K562 (cell line): ENCODE data around the gene ARL6IP6. TPM values are rescaled to one million over a fixed set of nuclear protein-coding genes. Genes with fewer than 3 reads are reported as not detected.
A peak's percentile ranks its signal among the peaks of the same experiment; 100 is the strongest.

Experiments
- ATAC-seq: fragments of 200-7000 bp; cut with Tn5 transposase; 3 replicates; pipeline ENCODE4 v1.9.1; 2020; ENCODE audit warnings: moderate library complexity
- BruUV-seq: library from RNA; stranded (reverse); fragments of 400-500 nt; replicated peaks from 2 replicates; lab custom pipeline; 2021; lab: Mats Ljungman, UMichigan
- CTCF ChIA-PET: fragments of 300-600 bp; formaldehyde crosslinking; extraction: SDS; loops from one replicate; lab custom pipeline; 2021; ENCODE audit warnings: low intra/inter-chr PET ratio; lab: Yijun Ruan, JAX
- POLR2A ChIA-PET: fragments of 300-600, 350-650 bp; sonication (Branson Sonifier 250); formaldehyde crosslinking; extraction: SDS; loops from one replicate; lab custom pipeline; 2021; ENCODE audit warnings: antibody characterized with exemption, inconsistent platforms; lab: Yijun Ruan, JAX
- DNase-seq, 4 experiments: peaks; one replicate each; pipeline versions ENCODE4 v3.0.0 to v3.0.0-alpha.2; 2011 to 2018; ENCODE audit warnings: low spot score in 3 of 4, mixed read lengths in 3 of 4; ENCODE audit errors: extremely low read depth in 1 of 4
- FAIRE-seq: peaks from 2 replicates; lab custom pipeline; 2011; peaks lifted over from hg19 to GRCh38; lab: Jason Lieb, UNC
- H2AFZ ChIP-seq: 2 replicates; pipeline ENCODE4 v1.6.0; 2011; ENCODE audit warnings: low read depth, low read length, control low read depth, inconsistent platforms
- H3K27ac ChIP-seq: fragments of 200-600 bp; 3 replicates; pipeline ENCODE4 v1.8.0; 2011; ENCODE audit warnings: low read depth, mild to moderate bottlenecking, control low read depth, inconsistent platforms, low read length, moderate library complexity, mixed read lengths; ENCODE audit errors: extremely low read depth
- H3K27me3 ChIP-seq, 2 experiments: fragments of 300-600 bp in 1 of 2; 2 replicates in 1 of 2; 3 replicates in 1 of 2; pipeline versions ENCODE4 v1.6.0 to v1.8.0; 2011; ENCODE audit warnings: inconsistent platforms in 2 of 2, low read length in 2 of 2, mild to moderate bottlenecking in 1 of 2, mixed read lengths in 1 of 2, moderate library complexity in 1 of 2; ENCODE audit not compliant: control insufficient read depth in 2 of 2, insufficient read depth in 2 of 2
- H3K36me3 ChIP-seq: fragments of 300-600 bp; 3 replicates; pipeline ENCODE4 v1.8.0; 2011; ENCODE audit warnings: mild to moderate bottlenecking, low read length, inconsistent platforms; ENCODE audit not compliant: control insufficient read depth, insufficient read depth
- H3K4me1 ChIP-seq, 2 experiments: fragments of 200-600 bp in 1 of 2; replicated peaks in 1 of 2; 2 replicates in 1 of 2; 3 replicates in 1 of 2; pipeline versions ENCODE4 v1.5.1 to v1.8.0; 2011; ENCODE audit warnings: inconsistent platforms in 2 of 2, low read length in 2 of 2, mild to moderate bottlenecking in 1 of 2, mixed read lengths in 1 of 2, moderate library complexity in 1 of 2; ENCODE audit not compliant: control insufficient read depth in 2 of 2, insufficient read depth in 2 of 2
- H3K4me2 ChIP-seq: 2 replicates; pipeline ENCODE4 v1.6.1; 2011; ENCODE audit warnings: low read length, control low read depth, inconsistent platforms, mixed read lengths; ENCODE audit not compliant: insufficient read depth
- H3K4me3 ChIP-seq: fragments of 200-600 bp; sonication (generic), shearing (Covaris generic); 2 replicates; pipeline ENCODE4 v1.5.1; 2016; ENCODE audit warnings: control low read depth, inconsistent platforms
- H3K79me2 ChIP-seq: fragments of 200-600 bp; 3 replicates; pipeline ENCODE4 v1.8.0; 2011; ENCODE audit warnings: low read length, inconsistent platforms; ENCODE audit not compliant: control insufficient read depth, insufficient read depth
- H3K9ac ChIP-seq, 2 experiments: 2 replicates each; pipeline versions ENCODE4 v1.6.0 to v1.6.1; 2011; ENCODE audit warnings: low read depth in 2 of 2, low read length in 2 of 2, control low read depth in 1 of 2, inconsistent platforms in 1 of 2, mild to moderate bottlenecking in 1 of 2, mixed read lengths in 1 of 2; ENCODE audit not compliant: insufficient read depth in 1 of 2
- H3K9me1 ChIP-seq: one replicate; pipeline ENCODE4 v1.6.0; 2011; ENCODE audit warnings: inconsistent platforms, mild to moderate bottlenecking, low read length, moderate library complexity; ENCODE audit not compliant: control insufficient read depth, insufficient read depth
- H3K9me3 ChIP-seq: replicated peaks from 2 replicates; pipeline ENCODE4 v1.5.1; 2011; ENCODE audit warnings: low read depth, low read length, inconsistent platforms; ENCODE audit not compliant: control insufficient read depth, insufficient read depth
- H4K20me1 ChIP-seq: replicated peaks from 2 replicates; pipeline ENCODE4 v1.6.1; 2011; ENCODE audit warnings: low read length, inconsistent platforms, mixed read lengths; ENCODE audit not compliant: control insufficient read depth, insufficient read depth
- CBX1 ChIP-seq: sonication (generic); IDR thresholded peaks from 2 replicates; pipeline ENCODE4 v1.6.1; 2016; ENCODE audit warnings: antibody characterized with exemption, low read depth, mild to moderate bottlenecking
- CEBPG ChIP-seq, 3 experiments: fragments of 200-800 bp in 1 of 3; sonication (Bioruptor generic) in 1 of 3; sonication (generic) in 1 of 3; formaldehyde crosslinking in 1 of 3; IDR thresholded peaks in 2 of 3; conservative IDR thresholded peaks in 1 of 3; 2 replicates each; pipeline versions ENCODE4 v1.6.1 to v1.8.0; 2016 to 2022; ENCODE audit warnings: missing compliant biosample characterization in 2 of 3, missing genetic modification characterization in 2 of 3, mild to moderate bottlenecking in 1 of 3, missing genetic modification reagents in 1 of 3
- EP300 ChIP-seq: IDR thresholded peaks from 2 replicates; pipeline ENCODE4 v1.6.1; 2012; ENCODE audit warnings: low read length, improper control_type of control experiment
- ESRRA ChIP-seq: fragments of 450-650 bp; IDR thresholded peaks from 2 replicates; pipeline ENCODE4 v1.6.1; 2014; ENCODE audit warnings: low read depth, mild to moderate bottlenecking, moderate library complexity, borderline replicate concordance
- MAFK ChIP-seq: IDR thresholded peaks from 2 replicates; pipeline ENCODE4 v1.6.1; 2011; ENCODE audit warnings: low read length, improper control_type of control experiment
- NCOA2 ChIP-seq, 2 experiments: fragments of 450-650 bp; IDR thresholded peaks; 2 replicates each; pipeline ENCODE4 v1.6.1; 2018; ENCODE audit warnings: mild to moderate bottlenecking in 2 of 2, moderate library complexity in 1 of 2; ENCODE audit not compliant: partially characterized antibody in 2 of 2
- NFIX ChIP-seq: fragments of 250-450 bp; sonication (Bioruptor Pico); IDR thresholded peaks from 2 replicates; pipeline ENCODE4 v1.4.0; 2020; ENCODE audit warnings: low read depth, mild to moderate bottlenecking, moderate library complexity
- NFYB ChIP-seq: IDR thresholded peaks from 2 replicates; pipeline ENCODE4 v1.6.1; 2011; ENCODE audit warnings: mild to moderate bottlenecking, moderate library complexity; ENCODE audit not compliant: insufficient read length; ENCODE audit errors: extremely low read depth
- POLR2H ChIP-seq: IDR thresholded peaks from 2 replicates; pipeline ENCODE4 v1.6.1; 2016; ENCODE audit warnings: missing genetic modification characterization, low read depth, mild to moderate bottlenecking, control low read depth, missing compliant biosample characterization, moderate library complexity
- RFX1 ChIP-seq: fragments of 450-650 bp; IDR thresholded peaks from 2 replicates; pipeline ENCODE4 v1.6.1; 2016; ENCODE audit warnings: mild to moderate bottlenecking, moderate library complexity
- TCF7L2 ChIP-seq: fragments of 150-350 bp; IDR thresholded peaks from 2 replicates; pipeline ENCODE4 v1.6.1; 2016; ENCODE audit warnings: low read depth, mild to moderate bottlenecking, low read length, moderate library complexity
- ZC3H8 ChIP-seq: fragments of 450-650 bp; IDR thresholded peaks from 2 replicates; pipeline ENCODE4 v1.6.1; 2017
- ZKSCAN3 ChIP-seq: fragments of 250-450 bp; sonication (Bioruptor Pico); IDR thresholded peaks from 2 replicates; pipeline ENCODE4 v1.4.0; 2020
- WGBS: fragments of 100-300 bp; shearing (Covaris generic); methylation state at CpG from one replicate; pipeline ENCODE4 v1.1.6; 2016; ENCODE audit warnings: low coverage, mixed read lengths; ENCODE audit not compliant: insufficient coverage; ENCODE audit errors: missing lambda C conversion rate; 5-methylcytosine and 5-hydroxymethylcytosine counted together
- in situ Hi-C: fragments of 300-500 bp; cut with MboI; formaldehyde crosslinking; loops from 4 replicates; pipeline ENCODE4 v1.15.0; 2018; ENCODE audit warnings: inconsistent platforms, mixed read lengths
- intact Hi-C: fragments of 100-400 bp; cut with micrococcal nuclease; formaldehyde crosslinking; loops from 2 replicates; pipeline ENCODE4 v1.14.2; 2022
- polyA plus RNA-seq, 8 experiments: library from polyadenylated mRNA; depleted of rRNA in 4 of 8; stranded (reverse) in 5 of 8; unstranded in 3 of 8; fragments of >200 nt; fragmentation: Nextera tagmentation in 2 of 8; fragmentation: Illumina TruSeq in 1 of 8; extraction: Ambion mirVana in 2 of 8; extraction: Trizol in 1 of 8; gene quantifications; 2 replicates each; pipeline versions ENCODE4 v1.2.1 to v1.2.3, GENCODE V29; 2011 to 2014; ENCODE audit warnings: inconsistent platforms in 1 of 8, missing spikeins in 1 of 8
- total RNA-seq, 7 experiments: library from RNA; depleted of rRNA in 6 of 7; stranded (reverse); fragments of >200 nt in 6 of 7; fragmentation: Illumina TruSeq in 2 of 7; extraction: Trizol in 2 of 7; gene quantifications; 2 replicates each; pipeline versions ENCODE4 v1.2.1 to v1.2.3, GENCODE V29; 2011 to 2021; ENCODE audit warnings: low replicate concordance in 1 of 7
- TF ChIP-seq, protein P1 (sequence below), 3 experiments: IDR thresholded peaks in 2 of 3; conservative IDR thresholded peaks in 1 of 3; 2 replicates each; pipeline ENCODE4 v1.5.1; 2011 to 2012; ENCODE audit warnings: low read length in 3 of 3, mild to moderate bottlenecking in 3 of 3, control low read depth in 2 of 3, improper control_type of control experiment in 1 of 3, inconsistent platforms in 1 of 3, low read depth in 1 of 3, mixed read lengths in 1 of 3, moderate library complexity in 1 of 3; ENCODE audit not compliant: insufficient read depth in 2 of 3
- TF ChIP-seq, protein P2 (sequence below): fragments of 450-650 bp; IDR thresholded peaks from 2 replicates; pipeline ENCODE4 v1.6.1; 2016; ENCODE audit warnings: antibody characterized with exemption

The ARL6IP6 gene
- total and polyA plus RNA-seq, 9 of the 15 experiments (the other 6 are each of a cell fraction or from before 2014, with no cell fraction given) = 19.2 to 98.5 (median 36.2) TPM

- TF ChIP-seq CEBPG (CRISPR knock-in tag; IDR thresholded peaks at IDR 0.05) (no peak), CEBPG (tag; conservative IDR thresholded peaks at IDR 0.05 in 1 of 2, IDR thresholded peaks at IDR 0.05 in 1 of 2) (no peak), ZKSCAN3 (CRISPR knock-in tag) (no peak), TCF7L2 (peak; percentile 86), NFYB (peak; percentile 85), POLR2H (tag) (peak; percentile 91)
Measured at GRCh38 chr2:152718076-152718908, at the start of gene ARL6IP6 (continued).

DNA sequence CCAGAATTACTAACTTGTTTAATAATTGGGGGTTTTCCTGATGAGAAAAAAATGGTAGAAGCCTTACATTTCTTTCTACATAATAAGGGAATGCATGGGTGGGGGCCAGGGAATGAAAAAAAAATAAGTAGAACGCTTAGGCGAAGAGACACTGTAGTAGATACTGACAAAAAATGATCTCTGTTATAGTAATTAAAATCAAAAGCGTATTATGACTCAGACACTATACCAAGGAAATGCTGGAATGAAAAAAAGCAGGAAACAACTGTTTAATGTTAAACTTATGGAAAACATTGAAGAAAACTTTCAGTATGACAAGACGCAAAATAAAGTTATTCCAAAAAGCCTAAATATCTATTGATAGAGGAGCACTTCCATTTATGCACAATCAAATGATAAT, 44.1 kb upstream of the ARL6IP6 start:
- Histone ChIP-seq H2AFZ (no peak overlapping the region), H3K9me1 (no peaks in the 10 kb centered on the region), H3K4me1 (no peaks in the 10 kb centered on the region)
- no peak for DNase-seq
- CTCF ChIA-PET = no interaction called here
- BruUV-seq = no TSS peak
- POLR2A ChIA-PET = no interaction called here
- TF ChIP-seq, protein P1, sequence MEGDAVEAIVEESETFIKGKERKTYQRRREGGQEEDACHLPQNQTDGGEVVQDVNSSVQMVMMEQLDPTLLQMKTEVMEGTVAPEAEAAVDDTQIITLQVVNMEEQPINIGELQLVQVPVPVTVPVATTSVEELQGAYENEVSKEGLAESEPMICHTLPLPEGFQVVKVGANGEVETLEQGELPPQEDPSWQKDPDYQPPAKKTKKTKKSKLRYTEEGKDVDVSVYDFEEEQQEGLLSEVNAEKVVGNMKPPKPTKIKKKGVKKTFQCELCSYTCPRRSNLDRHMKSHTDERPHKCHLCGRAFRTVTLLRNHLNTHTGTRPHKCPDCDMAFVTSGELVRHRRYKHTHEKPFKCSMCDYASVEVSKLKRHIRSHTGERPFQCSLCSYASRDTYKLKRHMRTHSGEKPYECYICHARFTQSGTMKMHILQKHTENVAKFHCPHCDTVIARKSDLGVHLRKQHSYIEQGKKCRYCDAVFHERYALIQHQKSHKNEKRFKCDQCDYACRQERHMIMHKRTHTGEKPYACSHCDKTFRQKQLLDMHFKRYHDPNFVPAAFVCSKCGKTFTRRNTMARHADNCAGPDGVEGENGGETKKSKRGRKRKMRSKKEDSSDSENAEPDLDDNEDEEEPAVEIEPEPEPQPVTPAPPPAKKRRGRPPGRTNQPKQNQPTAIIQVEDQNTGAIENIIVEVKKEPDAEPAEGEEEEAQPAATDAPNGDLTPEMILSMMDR (IDR thresholded peaks at IDR 0.05 in 2 of 3, conservative IDR thresholded peaks at IDR 0.05 in 1 of 3; ENCODE audit: insufficient read depth in 2 of 3, low read depth in 1 of 3, low read length in 3 of 3) = no peak
- no peak for TF ChIP-seq ZC3H8
- no peak for TF ChIP-seq NFIX (CRISPR knock-in tag)
- TF ChIP-seq CBX1 = no peak
- no peak for TF ChIP-seq ESRRA
- TF ChIP-seq, protein P2, sequence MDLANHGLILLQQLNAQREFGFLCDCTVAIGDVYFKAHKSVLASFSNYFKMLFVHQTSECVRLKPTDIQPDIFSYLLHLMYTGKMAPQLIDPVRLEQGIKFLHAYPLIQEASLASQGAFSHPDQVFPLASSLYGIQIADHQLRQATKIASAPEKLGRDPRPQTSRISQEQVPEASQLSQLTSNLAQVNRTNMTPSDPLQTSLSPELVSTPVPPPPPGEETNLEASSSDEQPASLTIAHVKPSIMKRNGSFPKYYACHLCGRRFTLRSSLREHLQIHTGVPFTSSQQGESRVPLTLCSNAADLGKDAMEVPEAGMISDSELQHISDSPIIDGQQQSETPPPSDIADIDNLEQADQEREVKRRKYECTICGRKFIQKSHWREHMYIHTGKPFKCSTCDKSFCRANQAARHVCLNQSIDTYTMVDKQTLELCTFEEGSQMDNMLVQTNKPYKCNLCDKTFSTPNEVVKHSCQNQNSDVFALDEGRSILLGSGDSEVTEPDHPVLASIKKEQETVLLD = no peak
- no peak for TF ChIP-seq NCOA2 (IDR thresholded peaks at IDR 0.05; ENCODE audit: partially characterized antibody in 2 of 2)
- TF ChIP-seq MAFK = no peak
- TF ChIP-seq RFX1 = no peak
- TF ChIP-seq EP300 = no peak
- TF ChIP-seq, all 486 proteins: peak for 0
- H4K20me1 ChIP-seq = no peaks in the 10 kb centered on the region
- H3K27me3 ChIP-seq = no peaks in the 10 kb centered on the region
- no peak for FAIRE-seq
- ATAC-seq = no peak
- peaks cover 98% of the 10 kb centered on the region for H3K36me3 ChIP-seq
- no peaks in the 10 kb centered on the region for H3K9me3 ChIP-seq
- intact Hi-C loops (no loop called here), in situ Hi-C loops (no loop called here)
- H3K27ac ChIP-seq = no peak overlapping the region
- H3K4me2 ChIP-seq = no peak overlapping the region
- H3K79me2 ChIP-seq = no peaks in the 10 kb centered on the region; the same call in 2 of the 3 replicates
- 98% methylated on average over 4 of the region's 4 CpGs for WGBS
- H3K4me3 ChIP-seq = no peak overlapping the region
- no peak overlapping the region for H3K9ac ChIP-seq
